ENCODE results near the gene MACO1. TPM values are rescaled to one million over a fixed set of nuclear protein-coding genes. Genes with fewer than 3 reads are reported as not detected.

The MACO1 gene
- total and polyA plus RNA-seq, 9 of the 15 experiments (the other 6 are each of a cell fraction or from before 2014, with no cell fraction given), result 4.6 to 28.4 (median 21.7) TPM

GRCh38 chr1:25543425-25544242 lies 112.9 kb downstream of the MACO1 start, which contains the start of gene LDLRAP1 (continued):
- TF ChIP-seq SLC30A9 (CRISPR knock-in tag; IDR thresholded peaks at IDR 0.05) (no peak), RFX7 (CRISPR knock-in tag; IDR thresholded peaks at IDR 0.05) (no peak), ZBTB26 (CRISPR knock-in tag; IDR thresholded peaks at IDR 0.05) (no peak), HNRNPL (IDR thresholded peaks at IDR 0.05; ENCODE audit: low read depth, low read length) (no peak), FIP1L1 (IDR thresholded peaks at IDR 0.05; ENCODE audit: low read depth, low read length, poor library complexity, severe bottlenecking) (peak; percentile 51), TFAM (CRISPR knock-in tag; conservative IDR thresholded peaks at IDR 0.05) (no peak), HES1 (IDR thresholded peaks at IDR 0.05; ENCODE audit: low read depth) (no peak), SNIP1 (IDR thresholded peaks at IDR 0.05; ENCODE audit: low read depth) (no peak), FOXP1 (CRISPR knock-in tag; IDR thresholded peaks at IDR 0.05) (0 out of 2 replicates have a peak, but pooled peaks have one; percentile 11), SMAD2 (IDR thresholded peaks at IDR 0.05; ENCODE audit: low read depth, low read length) (no peak), THRAP3 (IDR thresholded peaks at IDR 0.05; ENCODE audit: borderline replicate concordance) (no peak), ZNF354B (CRISPR knock-in tag; IDR thresholded peaks at IDR 0.05) (no peak), ZSCAN32 (CRISPR knock-in tag; IDR thresholded peaks at IDR 0.05) (no peak), ZNF639 (CRISPR knock-in tag; conservative IDR thresholded peaks at IDR 0.05 in 1 of 2, IDR thresholded peaks at IDR 0.05 in 1 of 2) (peak in 1 of 2 experiments; percentile 62; a peak in 2 of 4 replicates), NFYB (IDR thresholded peaks at IDR 0.05; ENCODE audit: extremely low read depth, insufficient read length) (no peak), TSC22D4 (tag; IDR thresholded peaks at IDR 0.05) (no peak), SMARCB1 (IDR thresholded peaks at IDR 0.05; ENCODE audit: insufficient read length, low read depth) (no peak), SETDB1 (IDR thresholded peaks at IDR 0.05; ENCODE audit: low read length) (no peak), TEAD4 (IDR thresholded peaks at IDR 0.05; ENCODE audit: low read length) (no peak), TEAD4 (CRISPR knock-in tag; IDR thresholded peaks at IDR 0.05; ENCODE audit: borderline replicate concordance) (no peak), ZNF449 (CRISPR knock-in tag; IDR thresholded peaks at IDR 0.05) (no peak), NR4A1 (CRISPR knock-in tag; IDR thresholded peaks at IDR 0.05) (no peak), NR4A1 (tag; IDR thresholded peaks at IDR 0.05) (0 out of 2 replicates have a peak, but pooled peaks have one; percentile 25), YBX1 (IDR thresholded peaks at IDR 0.05) (no peak), POLR2AphosphoS2 (IDR thresholded peaks at IDR 0.05; ENCODE audit: low read length) (no peak), ZNF217 (CRISPR knock-in tag; IDR thresholded peaks at IDR 0.05) (no peak)

Data from K562 (cell line).